WTC11 (cell line): ENCODE measurements around the gene TMPRSS11F. TPM values are rescaled to one million over a fixed set of nuclear protein-coding genes. Genes with fewer than 3 reads are reported as not detected.

Source experiments
- ATAC-seq: fragments of 200-7000 bp; cut with Tn5 transposase; 2 replicates; pipeline ENCODE4 v1.10.0; 2021; ENCODE audit warnings: mild to moderate bottlenecking, moderate library complexity
- CTCF ChIA-PET: fragments of 300-600 bp; sonication (Branson Sonifier 250); formaldehyde crosslinking; loops from one replicate; lab custom pipeline; 2021; ENCODE audit warnings: antibody characterized with exemption; lab: Charles Lee
- POLR2A ChIA-PET: fragments of 350-600 bp; sonication (Branson Sonifier 250); formaldehyde crosslinking; loops from one replicate; lab custom pipeline; 2021; ENCODE audit warnings: antibody characterized with exemption; lab: Charles Lee
- DNase-seq: peaks from one replicate; pipeline ENCODE4 v3.0.0; 2021; ENCODE audit warnings: low spot score
- H3K27ac Mint-ChIP-seq: 2 replicates; pipeline ENCODE4 v1.8.0; 2021; ENCODE audit warnings: mixed read lengths
- H3K27me3 Mint-ChIP-seq: 2 replicates; pipeline ENCODE4 v1.8.0; 2021; ENCODE audit warnings: low read depth, mild to moderate bottlenecking, moderate library complexity, mixed read lengths
- H3K36me3 Mint-ChIP-seq: 2 replicates; pipeline ENCODE4 v1.8.0; 2021; ENCODE audit warnings: mixed read lengths
- H3K4me1 Mint-ChIP-seq: 2 replicates; pipeline ENCODE4 v1.8.0; 2022; ENCODE audit warnings: mixed read lengths
- H3K4me3 Mint-ChIP-seq: 2 replicates; pipeline ENCODE4 v1.8.0; 2021; ENCODE audit warnings: mild to moderate bottlenecking, moderate library complexity, mixed read lengths
- H3K9me3 Mint-ChIP-seq: 2 replicates; pipeline ENCODE4 v1.8.0; 2021; ENCODE audit warnings: mixed read lengths
- AR ChIP-seq: fragments of 250-450 bp; sonication (Bioruptor Pico); IDR thresholded peaks from 2 replicates; pipeline ENCODE4 v1.9.0; 2021; ENCODE audit warnings: mild to moderate bottlenecking
- ARID4B ChIP-seq: sonication (generic); formaldehyde crosslinking; IDR thresholded peaks from 2 replicates; pipeline ENCODE4 v1.8.0; 2023; ENCODE audit warnings: missing genetic modification reagents, mild to moderate bottlenecking, borderline replicate concordance
- ATF1 ChIP-seq: sonication (generic); formaldehyde crosslinking; IDR thresholded peaks from 2 replicates; pipeline ENCODE4 v1.8.1; 2023; ENCODE audit warnings: mild to moderate bottlenecking, moderate library complexity, missing genetic modification reagents
- CREM ChIP-seq: sonication (generic); formaldehyde crosslinking; IDR thresholded peaks from 2 replicates; pipeline ENCODE4 v1.8.1; 2022; ENCODE audit warnings: mild to moderate bottlenecking, missing genetic modification reagents, moderate library complexity
- EMX1 ChIP-seq: fragments of 250-450 bp; sonication (Bioruptor Pico); IDR thresholded peaks from 2 replicates; pipeline ENCODE4 v1.8.0; 2021; ENCODE audit warnings: mild to moderate bottlenecking
- ERG ChIP-seq: fragments of 250-450 bp; sonication (Bioruptor Pico); IDR thresholded peaks from 2 replicates; pipeline ENCODE4 v1.8.0; 2021; ENCODE audit warnings: mild to moderate bottlenecking
- ETV6 ChIP-seq: sonication (generic); formaldehyde crosslinking; IDR thresholded peaks from 2 replicates; pipeline ENCODE4 v1.8.1; 2022; ENCODE audit warnings: mild to moderate bottlenecking, missing genetic modification reagents
- GABPB1 ChIP-seq: sonication (generic); formaldehyde crosslinking; IDR thresholded peaks from 2 replicates; pipeline ENCODE4 v1.8.1; 2023; ENCODE audit warnings: mild to moderate bottlenecking, missing genetic modification reagents
- HMGXB4 ChIP-seq: sonication (generic); formaldehyde crosslinking; IDR thresholded peaks from 2 replicates; pipeline ENCODE4 v1.8.1; 2023; ENCODE audit warnings: mild to moderate bottlenecking, moderate library complexity, missing genetic modification reagents
- PRRX2 ChIP-seq: fragments of 250-450 bp; sonication (Bioruptor Pico); IDR thresholded peaks from 2 replicates; pipeline ENCODE4 v1.8.0; 2021; ENCODE audit warnings: mild to moderate bottlenecking
- TEAD4 ChIP-seq: sonication (generic); formaldehyde crosslinking; IDR thresholded peaks from 2 replicates; pipeline ENCODE4 v1.8.0; 2022; ENCODE audit warnings: mild to moderate bottlenecking, missing genetic modification reagents
- ZMAT4 ChIP-seq: fragments of 250-450 bp; sonication (Bioruptor Pico); IDR thresholded peaks from 2 replicates; pipeline ENCODE4 v1.9.0; 2021; ENCODE audit warnings: mild to moderate bottlenecking
- ZNF121 ChIP-seq: sonication (generic); formaldehyde crosslinking; IDR thresholded peaks from 2 replicates; pipeline ENCODE4 v1.8.0; 2023; ENCODE audit warnings: missing genetic modification reagents
- ZNF232 ChIP-seq: sonication (generic); formaldehyde crosslinking; IDR thresholded peaks from 2 replicates; pipeline ENCODE4 v1.8.0; 2022; ENCODE audit warnings: mild to moderate bottlenecking, missing genetic modification reagents
- ZNF396 ChIP-seq: fragments of 250-450 bp; sonication (Bioruptor Pico); IDR thresholded peaks from 2 replicates; pipeline ENCODE4 v1.8.0; 2021; ENCODE audit warnings: mild to moderate bottlenecking, moderate library complexity, borderline replicate concordance
- ZNF425 ChIP-seq: fragments of 250-450 bp; sonication (Bioruptor Pico); conservative IDR thresholded peaks from 2 replicates; pipeline ENCODE4 v1.9.0; 2021; ENCODE audit warnings: mild to moderate bottlenecking
- ZNF512 ChIP-seq: sonication (generic); formaldehyde crosslinking; IDR thresholded peaks from 2 replicates; pipeline ENCODE4 v1.8.1; 2022; ENCODE audit warnings: missing genetic modification reagents, borderline replicate concordance
- total RNA-seq: library from RNA; stranded (reverse); gene quantifications from 3 replicates; pipeline ENCODE4 v1.2.3, GENCODE V29; 2021

Gene TMPRSS11F
- total RNA-seq, 1 experiment from 2014 or later, result not detected

GRCh38 chr4:68145261-68145660 is 15.6 kb upstream of the TMPRSS11F start (continued):
- TF ChIP-seq ERG (CRISPR knock-in tag) (no peak), TEAD4 (CRISPR knock-in tag) (no peak), PRRX2 (CRISPR knock-in tag) (no peak), EMX1 (CRISPR knock-in tag) (no peak)

- ATAC-seq (no peak), DNase-seq (no peak)
- CTCF ChIA-PET, result no interaction called here
- Mint-ChIP-seq H3K4me3 (no peak overlapping the region), H3K36me3 (no peaks in the 10 kb centered on the region), H3K27ac (no peak overlapping the region), H3K27me3 (no peaks in the 10 kb centered on the region), H3K9me3 (peaks cover 12% of the 10 kb centered on the region), H3K4me1 (peaks cover 4% of the 10 kb centered on the region; the same call in 1 of the 2 replicates)
- TF ChIP-seq GABPB1 (CRISPR knock-in tag), result no peak
- no peak for TF ChIP-seq AR (CRISPR knock-in tag)
- TF ChIP-seq CREM, result no peak
- no peak for TF ChIP-seq HMGXB4 (CRISPR knock-in tag)
- TF ChIP-seq ZMAT4 (CRISPR knock-in tag), result no peak
- TF ChIP-seq ZNF396 (CRISPR knock-in tag), result no peak
- no peak for TF ChIP-seq ZNF425 (CRISPR knock-in tag)
- no peak for TF ChIP-seq ATF1 (CRISPR knock-in tag)
- TF ChIP-seq ZNF512 (CRISPR knock-in tag), result no peak
- no peak for TF ChIP-seq ZNF121 (CRISPR knock-in tag)
- POLR2A ChIA-PET, result no interaction called here
These were observed 12.2 kb upstream of the TMPRSS11F start for GRCh38 chr4:68141852-68142251.

- no peak overlapping the region for H3K27ac Mint-ChIP-seq
- H3K4me1 Mint-ChIP-seq, result peaks cover 9% of the 10 kb centered on the region
- no peaks in the 10 kb centered on the region for H3K27me3 Mint-ChIP-seq
- ChIA-PET POLR2A (no interaction called here), CTCF (no interaction called here)
- ATAC-seq, result peak; percentile 78
- H3K9me3 Mint-ChIP-seq, result peaks cover 34% of the 10 kb centered on the region
- no peak for DNase-seq
- no peak overlapping the region for H3K4me3 Mint-ChIP-seq
- peaks cover 14% of the 10 kb centered on the region for H3K36me3 Mint-ChIP-seq
- TF ChIP-seq ETV6 (CRISPR knock-in tag) (no peak), ARID4B (CRISPR knock-in tag) (no peak), ZNF232 (no peak), ATF1 (CRISPR knock-in tag) (no peak)
These were observed 2.7 kb upstream of the TMPRSS11F start for GRCh38 chr4:68132342-68132741.
